ENCODE measurements around the gene GNG12. TPM values are rescaled to one million over a fixed set of nuclear protein-coding genes. Genes with fewer than 3 reads are reported as not detected.

GNG12 gene
- total and polyA plus RNA-seq, 12 donors, result 15.3 to 121 (median 84.7) TPM

- no peak overlapping the region for H3K4me3 ChIP-seq
- 51 to 72% (median 58%) methylated on average over 2 of the region's 2 CpGs for WGBS, 4 donors
- intact Hi-C loops (cut with DNase I), result loop anchor here in 1 of 2 donors (5.0 to 10.0 kb wide), 2 partner anchors 156 to 259 kb away; no protein-coding TSS in a partner anchor
Observed at GRCh38 chr1:67855961-67856360, 22.7 kb upstream of the GNG12 start.

GRCh38 chr1:67855444-67855843, 22.2 kb upstream of the GNG12 start:
- Histone ChIP-seq H3K27ac (no peak overlapping the region), H3K27me3 (no peaks in the 10 kb centered on the region), H3K4me3 (no peak overlapping the region), H3K9me3 (replicated peaks in 1 of 3) (no peaks in the 10 kb centered on the region), H3K36me3 (replicated peaks in 1 of 2) (no peaks in the 10 kb centered on the region), H3K4me1 (replicated peaks in 1 of 2) (peaks cover under 1 to 6% of the 10 kb centered on the region in 2 donors)
- WGBS, 4 donors, result 52 to 68% (median 66%) methylated on average over 4 of the region's 4 CpGs
- intact Hi-C loops (cut with DNase I), result loop anchor here in 1 of 2 donors (5.0 to 10.0 kb wide), 2 partner anchors 157 to 259 kb away; no protein-coding TSS in a partner anchor
- no peak for DNase-seq
- TF ChIP-seq POLR2A (IDR thresholded peaks at IDR 0.05) (no peak), CTCF (IDR thresholded peaks at IDR 0.05) (no peak)

More at GRCh38 chr1:67855961-67856360, 22.7 kb upstream of the GNG12 start:
- H3K4me1 ChIP-seq (replicated peaks in 1 of 2), result peaks cover 0 to under 1% of the 10 kb centered on the region in 2 donors
- DNase-seq, result no peak
- H3K9me3 ChIP-seq (replicated peaks in 1 of 3), result no peaks in the 10 kb centered on the region
- no peak for TF ChIP-seq CTCF (IDR thresholded peaks at IDR 0.05)
- TF ChIP-seq POLR2A (IDR thresholded peaks at IDR 0.05), result no peak
- no peaks in the 10 kb centered on the region for H3K27me3 ChIP-seq
- H3K27ac ChIP-seq, result no peak overlapping the region
- no peaks in the 10 kb centered on the region for H3K36me3 ChIP-seq (replicated peaks in 1 of 2)

- Histone ChIP-seq H3K4me1 (replicated peaks in 1 of 2) (peaks cover 5 to 10% of the 10 kb centered on the region in 2 donors), H3K36me3 (replicated peaks in 1 of 2) (no peaks in the 10 kb centered on the region), H3K27ac (no peak overlapping the region), H3K9me3 (replicated peaks in 1 of 3) (no peaks in the 10 kb centered on the region), H3K27me3 (no peaks in the 10 kb centered on the region), H3K4me3 (no peak overlapping the region)
- peak; percentile 80 to 87 (median 84) for TF ChIP-seq CTCF (IDR thresholded peaks at IDR 0.05)
- no peak for TF ChIP-seq POLR2A (IDR thresholded peaks at IDR 0.05)
- peak; percentile 67 to 91 (median 78) for DNase-seq
- WGBS, 4 donors, result 30 to 56% (median 44%) methylated on average over 2 of the region's 2 CpGs
- intact Hi-C loops (cut with DNase I), result loop anchor here (5.0 to 10.0 kb wide), 4 partner anchors 159 to 489 kb away; no protein-coding TSS in a partner anchor
Observed at GRCh38 chr1:67853704-67854103, 20.4 kb upstream of the GNG12 start.

- peaks cover 5 to 10% of the 10 kb centered on the region in 2 donors for H3K4me1 ChIP-seq (replicated peaks in 1 of 2)
- WGBS, 4 donors, result 90 to 94% (median 92%) methylated on average over 6 of the region's 6 CpGs
- H3K36me3 ChIP-seq (replicated peaks in 1 of 2), result no peaks in the 10 kb centered on the region
- no peak for DNase-seq
- intact Hi-C loops (cut with DNase I), result loop anchor here (5.0 to 10.0 kb wide), 4 partner anchors 161 to 491 kb away; no protein-coding TSS in a partner anchor
- no peaks in the 10 kb centered on the region for H3K9me3 ChIP-seq (replicated peaks in 1 of 3)
- H3K27me3 ChIP-seq, result no peaks in the 10 kb centered on the region
- H3K4me3 ChIP-seq, result no peak overlapping the region
- H3K27ac ChIP-seq, result no peak overlapping the region
- TF ChIP-seq POLR2A (IDR thresholded peaks at IDR 0.05) (no peak), CTCF (IDR thresholded peaks at IDR 0.05) (no peak)
Observed at GRCh38 chr1:67851800-67852199, 18.5 kb upstream of the GNG12 start.

All from adrenal gland (tissue), 12 donors.